GM12801 (cell line): ENCODE results near the gene KRTAP9-7.
"Not testable (repeated sequence)": the region's sequence is repeated elsewhere in the genome, so short reads cannot be mapped to it uniquely, and the experiment has no call there.

Experiments used
- CTCF ChIP-seq: IDR thresholded peaks from one replicate; pipeline ENCODE4 v1.5.1; 2011; ENCODE audit warnings: control low read depth; ENCODE audit not compliant: insufficient read length; ENCODE audit errors: extremely low read depth

KRTAP9-7 gene

GRCh38 chr17:41249637-41250240 lies 25.8 kb upstream of the KRTAP9-7 start, which contains the start of gene KRTAP9-4:
Gene KRTAP9-4 (plus strand): TSS chr17:41249687. CDS start chr17:41249721, 34 bp downstream.
- not testable (repeated sequence) for TF ChIP-seq CTCF

- no peak for TF ChIP-seq CTCF
These were observed 24.2 kb upstream of the KRTAP9-7 start for GRCh38 chr17:41251261-41251660.

GRCh38 chr17:41254861-41255260 lies 20.6 kb upstream of the KRTAP9-7 start:
- no peak for TF ChIP-seq CTCF

GRCh38 chr17:41255381-41256290 lies 19.9 kb upstream of the KRTAP9-7 start, which contains the start of gene KRTAP9-9:
Gene KRTAP9-9 (plus strand): TSS chr17:41255384.
- TF ChIP-seq CTCF = not testable (repeated sequence)

- TF ChIP-seq CTCF = no peak
These were observed 19.2 kb upstream of the KRTAP9-7 start for GRCh38 chr17:41256291-41256685.

GRCh38 chr17:41258406-41258805 lies 17.1 kb upstream of the KRTAP9-7 start:
- no peak for TF ChIP-seq CTCF

- no peak for TF ChIP-seq CTCF
These were observed 12.3 kb upstream of the KRTAP9-7 start for GRCh38 chr17:41263212-41263611.
